CD1c-positive myeloid dendritic cell (primary cell): ENCODE measurements around the gene NPDC1.
"Not testable (repeated sequence)": the region's sequence is repeated elsewhere in the genome, so short reads cannot be mapped to it uniquely, and the experiment has no call there.

ENCODE experiments used
- DNase-seq: peaks from one replicate; pipeline ENCODE4 v3.0.0-alpha.2; 2016; ENCODE audit errors: extremely low spot score

NPDC1 gene

GRCh38 chr9:137040568-137040967 lies 5.4 kb downstream of the NPDC1 start:
- DNase-seq, result no peak

GRCh38 chr9:137039611-137040366 lies 6.2 kb downstream of the NPDC1 start:
- no peak for DNase-seq

GRCh38 chr9:137038916-137039315 lies 7.1 kb downstream of the NPDC1 start:
- DNase-seq, result no peak

GRCh38 chr9:137037483-137037882 lies 8.5 kb downstream of the NPDC1 start:
- no peak for DNase-seq

- DNase-seq, result no peak
Observed at GRCh38 chr9:137037035-137037434, 8.9 kb downstream of the NPDC1 start.

- DNase-seq, result no peak
Observed at GRCh38 chr9:137035937-137036336, 10.0 kb downstream of the NPDC1 start.

- no peak for DNase-seq
Observed at GRCh38 chr9:137035507-137035834, 10.5 kb downstream of the NPDC1 start.

GRCh38 chr9:137034709-137035506 lies 11.1 kb downstream of the NPDC1 start:
- DNase-seq, result peak; percentile 90

GRCh38 chr9:137034039-137034708 lies 11.8 kb downstream of the NPDC1 start:
- peak; percentile 53 for DNase-seq

GRCh38 chr9:137033481-137033880 lies 12.5 kb downstream of the NPDC1 start:
- not testable (repeated sequence) for DNase-seq

GRCh38 chr9:137032858-137033257 lies 13.1 kb downstream of the NPDC1 start:
- DNase-seq, result peak; percentile 96

- DNase-seq, result peak; percentile 69
Observed at GRCh38 chr9:137031904-137032640, 13.9 kb downstream of the NPDC1 start, which contains the start of gene FUT7. FUT7 (minus strand) TSS chr9:137032088; CDS start chr9:137031991, 97 bp downstream.

GRCh38 chr9:137030538-137031527 lies 15.1 kb downstream of the NPDC1 start:
- DNase-seq, result peak; percentile 88

- peak; percentile 48 for DNase-seq
Observed at GRCh38 chr9:137030006-137030405, 16.0 kb downstream of the NPDC1 start.

- peak; percentile 88 for DNase-seq
Observed at GRCh38 chr9:137029058-137029936, 16.7 kb downstream of the NPDC1 start.

- peak; percentile 85 for DNase-seq
Observed at GRCh38 chr9:137028263-137029057, 17.5 kb downstream of the NPDC1 start.

GRCh38 chr9:137027369-137028262 lies 18.4 kb downstream of the NPDC1 start, which contains the start of gene ABCA2:
ABCA2 (minus strand) TSS chr9:137028237; CDS start chr9:137028140, 97 bp downstream.
- peak; percentile 39 for DNase-seq
